GM21367 (cell line): Measurements from ENCODE around the gene DPY19L3.
"Not testable (repeated sequence)": the region's sequence is repeated elsewhere in the genome, so short reads cannot be mapped to it uniquely, and the experiment has no call there.

ENCODE experiments used
- ATAC-seq: cut with Tn5 transposase; IDR thresholded peaks from one replicate; pipeline ENCODE4 v1.9.1; 2021; ENCODE audit not compliant: unreplicated experiment

DPY19L3 gene

GRCh38 chr19:32497391-32497790 is 91.8 kb downstream of the DPY19L3 start:
- ATAC-seq = no peak

GRCh38 chr19:32498648-32499200 is 93.2 kb downstream of the DPY19L3 start:
- ATAC-seq = no peak

GRCh38 chr19:32512498-32512897 is 106.9 kb downstream of the DPY19L3 start:
- not testable (repeated sequence) for ATAC-seq

GRCh38 chr19:32519023-32519422 is 113.5 kb downstream of the DPY19L3 start:
- no peak for ATAC-seq

- ATAC-seq = no peak
Measured at GRCh38 chr19:32522967-32523366, 117.4 kb downstream of the DPY19L3 start.

- no peak for ATAC-seq
Measured at GRCh38 chr19:32526895-32527294, 121.3 kb downstream of the DPY19L3 start.

- no peak for ATAC-seq
Measured at GRCh38 chr19:32530773-32531172, 125.2 kb downstream of the DPY19L3 start.

- no peak for ATAC-seq
Measured at GRCh38 chr19:32532233-32532632, 126.7 kb downstream of the DPY19L3 start.
